Endometrial microvascular endothelial cells (primary cell): ENCODE data around the gene CTNNBL1. TPM values are rescaled to one million over a fixed set of nuclear protein-coding genes. Genes with fewer than 3 reads are reported as not detected.

ENCODE experiments used
- in situ Hi-C: cut with HindIII; loops from 2 replicates; pipeline ENCODE4 v1.10.0; 2017; ENCODE audit warnings: low sequenced_read_pairs, low pct_unique_long_range_greater_than_20kb; ENCODE audit errors: inconsistent ontology term
- total RNA-seq: library from RNA; depleted of rRNA; stranded (reverse); fragments of >200 nt; gene quantifications from one replicate; pipeline ENCODE4 v1.2.3, GENCODE V29; 2015; ENCODE audit errors: inconsistent ontology term

The CTNNBL1 gene
- total RNA-seq, 1 donor from 2014 or later = 45.2 TPM

DNA sequence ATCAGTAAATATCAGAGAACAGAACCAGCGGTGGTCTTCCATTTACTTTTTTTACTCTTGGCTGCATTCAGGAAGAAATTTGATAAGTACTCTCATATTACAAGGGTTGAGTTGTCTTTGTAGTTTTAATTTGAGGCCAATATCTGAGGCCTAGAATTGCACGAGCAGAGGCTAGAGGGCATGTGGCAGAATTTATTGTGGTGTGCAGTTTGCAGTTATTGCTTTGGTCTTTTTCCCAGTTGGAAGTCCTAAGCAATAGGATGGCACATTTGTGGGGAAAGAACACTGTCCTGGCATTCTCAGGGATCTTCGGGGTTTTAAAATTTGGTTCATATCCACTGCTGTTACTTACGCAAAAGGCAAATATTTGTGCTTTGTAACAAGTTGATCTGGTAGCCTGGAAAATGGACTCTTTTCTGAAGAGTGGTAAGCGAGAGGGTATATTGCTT is 66.0 kb downstream of the CTNNBL1 start:
- in situ Hi-C loops = no loop called here

DNA sequence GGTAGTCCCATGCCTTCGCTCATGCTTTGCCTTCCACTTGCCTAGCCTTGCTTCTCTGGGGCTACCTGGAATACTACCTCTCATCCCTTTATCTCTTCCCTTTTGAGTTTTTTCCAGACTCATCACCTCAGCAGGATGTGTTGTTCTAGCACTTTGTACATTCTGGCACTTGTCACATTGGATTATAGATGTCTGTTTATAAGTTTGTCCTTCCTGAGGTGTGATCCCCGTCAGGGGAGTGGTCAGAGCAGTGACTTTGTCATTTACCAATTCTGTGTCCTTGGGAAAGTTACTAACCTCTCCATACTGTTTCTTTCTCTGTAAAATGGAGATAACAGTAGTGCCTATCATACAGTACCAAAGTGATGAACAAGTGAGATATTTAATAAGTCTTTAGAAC is 66.5 kb downstream of the CTNNBL1 start:
- in situ Hi-C loops = no loop called here

- in situ Hi-C loops = no loop called here
Observed at GRCh38 chr20:37762716-37763485, 69.1 kb downstream of the CTNNBL1 start.

DNA sequence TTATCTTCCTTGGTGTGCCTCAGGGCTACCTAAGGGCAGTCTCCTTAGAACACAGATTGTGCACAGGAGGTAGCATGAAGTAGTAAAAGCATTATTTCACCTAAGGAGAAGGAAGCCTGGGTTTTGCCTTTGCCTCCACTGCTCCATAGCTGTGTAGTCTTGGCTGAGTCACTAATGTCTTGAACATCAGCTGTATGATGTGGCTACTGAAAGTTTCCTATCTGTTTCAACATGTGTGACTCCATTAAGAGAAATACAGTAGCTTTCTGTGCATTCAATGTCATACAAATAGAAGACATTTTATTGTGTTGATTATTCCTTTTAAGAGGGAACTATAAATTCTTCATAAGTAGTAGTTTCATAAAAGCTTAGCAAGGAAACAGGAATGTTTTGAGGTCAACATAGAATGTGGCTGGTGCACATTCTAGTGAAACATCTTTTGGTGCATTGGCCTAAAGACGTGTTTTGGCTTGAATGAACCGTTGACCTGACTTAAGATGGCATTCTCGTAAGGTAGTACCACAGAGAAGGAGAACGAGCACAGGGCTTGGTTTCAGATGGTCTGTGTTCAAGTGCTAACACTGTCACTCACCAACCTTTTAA is 70.6 kb downstream of the CTNNBL1 start:
- in situ Hi-C loops = no loop called here

GRCh38 chr20:37770908-37771307 is 77.1 kb downstream of the CTNNBL1 start:
- in situ Hi-C loops = no loop called here

DNA sequence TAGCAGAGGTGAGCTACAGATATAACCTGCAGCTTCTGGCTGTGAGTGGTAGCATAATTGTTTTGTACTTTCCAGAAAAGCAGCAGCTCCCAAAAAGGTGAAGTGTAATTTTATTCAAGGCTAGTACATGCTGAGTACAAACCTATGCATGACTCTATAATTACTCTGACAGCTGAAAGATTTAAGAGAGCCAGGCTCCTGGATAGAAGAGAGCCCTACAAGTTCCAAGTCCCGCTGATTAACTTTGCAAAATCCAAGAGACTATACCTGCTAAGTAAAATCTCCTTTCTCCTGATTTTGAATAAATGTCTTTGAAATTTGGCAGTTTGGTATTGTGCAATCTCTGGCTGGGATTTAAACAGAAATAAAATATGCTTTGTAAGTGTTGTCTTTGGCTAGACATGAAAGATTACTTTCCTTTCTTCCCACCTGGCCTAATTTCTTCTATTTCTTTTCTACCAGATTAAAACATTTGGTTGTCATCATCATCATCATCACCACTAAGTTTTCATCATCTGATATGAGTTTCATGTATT is 79.5 kb downstream of the CTNNBL1 start:
- in situ Hi-C loops = no loop called here

DNA sequence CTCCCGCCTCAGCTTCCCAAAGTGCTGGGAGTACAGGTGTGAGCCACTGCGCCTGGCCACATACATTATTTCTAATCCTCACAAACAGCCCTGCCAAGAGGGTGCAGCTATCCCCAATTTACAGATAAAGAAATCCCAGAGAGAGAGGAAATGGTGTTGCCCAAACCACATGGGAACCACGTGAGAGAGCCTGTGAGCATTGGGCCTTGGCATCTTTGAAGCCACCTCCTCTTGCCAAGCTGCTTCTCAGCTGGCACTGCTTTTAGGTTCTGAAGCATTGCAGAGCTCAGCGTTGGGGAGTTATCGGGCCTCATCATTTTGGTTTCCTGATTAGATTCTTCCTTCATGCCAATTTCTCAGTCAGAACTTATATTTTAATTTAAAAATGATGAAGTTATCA is 80.3 kb downstream of the CTNNBL1 start:
- in situ Hi-C loops = no loop called here

DNA sequence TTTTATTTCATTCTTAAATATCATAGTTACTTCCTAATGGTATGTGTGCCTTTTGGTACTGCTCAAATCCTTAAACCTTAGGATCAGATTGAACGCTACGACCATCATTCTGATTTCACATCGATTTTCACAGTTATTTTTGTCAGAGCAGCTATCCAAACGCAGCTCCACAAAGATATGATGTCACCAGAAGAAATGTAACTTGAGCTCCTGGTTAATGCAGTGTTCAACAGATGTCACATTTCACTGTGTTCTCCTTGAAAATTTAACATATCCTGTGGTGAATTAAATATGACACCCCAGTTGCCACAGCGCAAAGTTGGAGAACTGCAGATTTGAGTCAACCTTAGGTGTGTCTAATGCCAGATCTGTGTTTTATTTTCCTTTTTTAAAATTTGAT is 81.4 kb downstream of the CTNNBL1 start:
- in situ Hi-C loops = no loop called here

DNA sequence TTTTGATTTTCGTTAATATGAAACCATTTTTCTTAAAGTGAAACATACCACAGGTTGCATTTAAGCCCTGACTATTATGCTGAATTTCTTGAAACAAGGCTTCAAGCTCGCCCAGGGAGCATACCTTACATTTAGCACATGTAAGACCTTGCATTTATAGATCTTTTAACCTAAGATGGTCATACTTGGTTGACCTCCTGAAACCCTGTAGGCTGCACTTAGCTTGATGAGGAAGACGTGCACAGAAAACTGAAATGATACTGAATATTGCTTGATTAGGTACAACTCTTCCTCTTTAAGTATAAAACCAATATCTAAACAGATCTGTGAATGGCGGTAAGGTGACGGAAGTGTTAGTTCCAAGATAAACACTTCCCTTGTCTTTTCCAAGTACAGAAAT is 82.2 kb downstream of the CTNNBL1 start:
- in situ Hi-C loops = no loop called here

GRCh38 chr20:37776526-37776925 is 82.7 kb downstream of the CTNNBL1 start:
- in situ Hi-C loops = no loop called here

DNA sequence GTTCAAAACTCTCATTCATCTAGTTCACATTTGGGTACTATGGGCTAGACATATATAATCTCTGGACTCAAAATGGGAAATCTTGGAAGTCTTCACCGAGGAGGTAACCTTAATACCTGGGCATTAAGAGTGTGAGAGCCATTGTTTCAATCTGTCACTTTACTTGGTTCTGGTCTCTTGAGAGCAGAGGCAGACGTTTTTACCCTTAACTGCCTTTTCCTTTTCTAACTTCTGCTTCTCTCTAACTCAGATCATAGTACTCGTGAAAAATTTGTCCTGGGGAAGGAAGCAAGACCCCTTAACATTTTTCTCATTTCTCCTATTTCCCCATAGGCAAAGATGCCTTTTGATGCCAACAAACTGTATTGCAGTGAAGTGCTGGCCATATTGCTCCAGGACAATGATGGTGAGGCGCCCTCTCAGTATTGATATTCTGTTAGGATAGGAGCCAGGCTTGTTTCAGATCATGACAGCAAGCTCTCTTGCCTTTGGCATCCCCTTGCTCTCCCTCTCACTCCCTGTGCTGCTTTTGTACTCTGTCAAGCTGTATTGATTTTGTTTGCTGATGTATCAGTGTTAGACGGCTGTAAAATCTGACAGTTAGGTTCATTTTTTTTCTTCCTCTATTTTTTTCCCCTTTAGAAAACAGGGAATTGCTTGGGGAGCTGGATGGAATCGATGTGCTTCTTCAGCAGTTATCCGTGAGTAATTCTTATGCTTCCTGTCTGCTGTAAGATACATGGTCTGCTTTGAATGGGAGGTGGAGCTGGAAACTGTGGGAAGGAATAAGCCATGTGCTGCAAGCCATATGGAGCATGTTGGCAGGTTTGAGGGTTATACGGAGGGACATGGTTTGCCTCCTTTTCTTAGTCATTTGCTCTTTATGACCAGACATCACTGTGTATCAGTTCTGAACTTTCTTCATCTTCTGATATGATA is 83.5 kb downstream of the CTNNBL1 start:
- in situ Hi-C loops = no loop called here

DNA sequence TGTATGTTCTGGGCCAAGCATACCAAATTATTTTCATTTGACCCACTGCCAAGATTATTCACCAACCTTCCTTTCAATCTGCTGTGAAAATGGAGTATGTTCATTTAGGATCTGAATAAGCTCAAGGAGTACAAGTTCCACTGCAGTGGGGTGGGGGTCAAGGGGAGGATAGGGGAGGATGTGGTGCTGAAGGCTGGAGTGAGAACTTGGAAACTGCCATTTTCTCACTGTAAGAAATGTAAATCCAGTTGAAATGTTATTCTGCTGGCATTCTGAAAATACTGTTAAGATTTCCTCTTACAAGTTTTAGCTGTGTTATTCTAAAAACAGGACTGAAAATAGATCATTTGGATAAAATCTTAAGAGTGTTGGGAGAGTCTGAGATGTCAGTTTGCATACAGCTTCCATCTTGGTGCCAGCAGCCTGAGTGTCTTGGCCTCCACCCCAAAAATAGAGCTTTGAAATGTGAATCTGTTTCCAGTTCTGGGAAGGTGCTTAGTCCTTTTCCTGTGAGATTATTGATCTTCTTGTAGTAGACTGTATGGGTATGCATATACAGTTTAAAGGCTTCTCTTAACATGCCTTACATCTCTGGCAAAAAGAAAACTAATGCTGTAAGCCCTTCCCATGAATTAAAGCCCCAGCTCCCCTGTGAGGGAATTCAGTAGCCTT is 84.3 kb downstream of the CTNNBL1 start:
- in situ Hi-C loops = no loop called here

GRCh38 chr20:37781626-37782025 is 87.8 kb downstream of the CTNNBL1 start:
- in situ Hi-C loops = no loop called here

DNA sequence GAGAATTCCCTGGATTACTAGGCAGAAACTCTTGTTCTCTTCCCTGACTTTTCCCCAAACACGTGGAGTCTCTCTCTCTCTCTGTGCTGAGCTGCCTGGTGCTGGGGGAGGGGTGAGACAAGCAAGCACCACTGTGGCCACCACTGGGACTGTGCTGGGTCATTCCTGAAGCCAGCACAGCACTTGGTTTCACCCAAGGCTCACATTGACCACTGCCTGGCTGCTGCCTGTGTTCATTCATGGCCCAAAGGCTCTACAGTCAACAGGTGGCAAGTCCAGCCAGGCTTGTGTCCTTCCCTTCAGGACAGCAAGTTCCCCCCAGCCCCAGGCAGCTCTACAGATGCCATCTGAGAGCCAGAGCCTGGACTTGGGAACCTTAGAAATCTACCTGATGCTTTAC is 92.2 kb downstream of the CTNNBL1 start:
- in situ Hi-C loops = no loop called here

GRCh38 chr20:37789408-37789807 is 95.6 kb downstream of the CTNNBL1 start:
- in situ Hi-C loops = no loop called here

GRCh38 chr20:37790900-37791299 is 97.1 kb downstream of the CTNNBL1 start:
- in situ Hi-C loops = no loop called here

DNA sequence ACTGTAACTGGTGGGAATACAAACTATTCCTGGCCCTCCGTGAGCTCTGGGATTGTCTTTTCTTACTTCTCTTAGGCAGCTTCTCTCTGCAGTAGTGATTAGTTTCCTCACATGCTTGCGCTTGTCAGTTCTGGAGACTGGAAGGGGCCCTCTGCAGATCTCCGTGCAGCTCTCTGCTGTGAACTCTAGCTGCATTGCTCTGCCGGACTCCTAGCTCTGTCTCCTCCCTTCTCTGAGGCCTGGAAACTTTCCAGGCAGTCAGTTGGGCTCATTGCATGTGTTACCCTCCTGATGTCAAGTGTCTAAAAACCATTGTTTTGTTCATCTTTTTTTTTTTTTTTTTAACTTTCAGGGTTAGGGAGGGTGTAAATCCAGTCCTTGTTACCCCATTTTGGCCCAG is 102.3 kb downstream of the CTNNBL1 start:
- in situ Hi-C loops = no loop called here

DNA sequence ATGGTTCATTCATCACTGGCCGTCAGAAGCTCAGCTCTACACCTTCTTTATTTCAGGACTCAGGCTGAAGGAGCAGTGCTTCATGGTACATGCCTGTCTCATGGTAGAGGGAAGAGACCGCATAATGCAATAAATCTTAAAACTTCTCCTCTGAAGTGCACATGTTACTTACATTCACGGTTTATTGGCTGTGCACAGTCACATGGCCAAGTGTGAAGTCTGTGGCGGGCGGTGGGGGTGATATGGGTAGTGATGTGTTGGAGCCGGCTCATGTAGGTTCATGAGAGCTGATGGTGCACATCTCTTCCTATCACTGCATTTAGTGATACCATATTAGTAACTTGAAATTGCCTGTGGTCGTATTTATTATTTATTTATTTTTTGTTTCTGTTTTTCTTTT is 102.9 kb downstream of the CTNNBL1 start:
- in situ Hi-C loops = no loop called here

DNA sequence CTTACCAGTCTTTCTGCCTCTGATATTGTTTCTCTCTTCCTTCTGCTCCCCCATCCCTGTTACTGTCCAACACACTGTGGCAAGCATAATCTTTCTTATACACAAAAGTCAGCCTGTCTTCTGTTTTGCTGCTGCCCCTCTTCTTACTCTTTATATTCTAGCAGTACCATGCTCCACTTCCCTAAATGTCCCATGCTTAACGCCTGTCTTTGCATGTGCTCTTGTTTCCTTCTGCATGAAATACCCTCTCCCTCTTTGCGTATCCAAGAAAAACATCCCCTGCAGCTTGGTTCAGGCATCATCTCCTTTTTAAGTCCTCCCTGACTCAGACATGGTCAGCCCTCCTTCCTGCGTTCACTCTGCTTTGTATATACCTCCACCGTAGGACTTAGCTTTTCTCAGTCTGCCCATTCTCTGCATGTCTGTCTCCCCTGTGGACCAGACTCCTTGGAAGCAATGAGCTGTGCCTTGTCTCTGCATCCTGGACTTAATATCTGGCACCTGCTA is 103.9 kb downstream of the CTNNBL1 start:
- in situ Hi-C loops = no loop called here
